IMR-90 (cell line): ENCODE results near the gene CWC27. TPM values are rescaled to one million over a fixed set of nuclear protein-coding genes. Genes with fewer than 3 reads are reported as not detected.

Experiments
- ATAC-seq: fragments of 200-7000 bp; cut with Tn5 transposase; 2 replicates; pipeline ENCODE4 v1.9.1; 2020; ENCODE audit warnings: low read depth, mild to moderate bottlenecking, moderate library complexity
- BruUV-seq: library from RNA; stranded (reverse); fragments of 400-500 nt; replicated peaks from 2 replicates; lab custom pipeline; 2021; lab: Mats Ljungman, UMichigan
- CTCF ChIA-PET: fragments of 300-600 bp; formaldehyde crosslinking; extraction: SDS; loops from one replicate; lab custom pipeline; 2021; ENCODE audit warnings: antibody characterized with exemption; lab: Yijun Ruan, JAX
- POLR2A ChIA-PET: fragments of 300-600 bp; sonication (Branson Sonifier 250); formaldehyde crosslinking; loops from one replicate; lab custom pipeline; 2022; ENCODE audit warnings: antibody characterized with exemption; ENCODE audit not compliant: unreplicated experiment; lab: Charles Lee
- DNase-seq: peaks from one replicate; pipeline ENCODE4 v3.0.0; 2013
- H2AFZ ChIP-seq: replicated peaks from 2 replicates; pipeline ENCODE3; 2013; ENCODE audit warnings: low read length, mild to moderate bottlenecking; ENCODE audit not compliant: poor library complexity
- H2AK5ac ChIP-seq: 2 replicates; pipeline ENCODE4 v1.6.1; 2013; ENCODE audit warnings: low read depth, low read length, inconsistent platforms
- H2AK9ac ChIP-seq: replicated peaks from 2 replicates; pipeline ENCODE3; 2013; ENCODE audit warnings: mild to moderate bottlenecking, low read depth, low read length, moderate library complexity; ENCODE audit not compliant: poor library complexity
- H2BK120ac ChIP-seq: 2 replicates; pipeline ENCODE4 v1.6.1; 2013; ENCODE audit warnings: low read depth, low read length, inconsistent platforms
- H2BK15ac ChIP-seq: 3 replicates; pipeline ENCODE4 v1.6.1; 2013; ENCODE audit warnings: low read depth, low read length, inconsistent platforms
- H2BK20ac ChIP-seq: 2 replicates; pipeline ENCODE4 v1.6.1; 2013; ENCODE audit warnings: low read depth, mild to moderate bottlenecking, inconsistent platforms, low read length, moderate library complexity
- H2BK5ac ChIP-seq: 2 replicates; pipeline ENCODE4 v1.6.1; 2013; ENCODE audit warnings: mild to moderate bottlenecking, low read depth, low read length, inconsistent platforms; ENCODE audit not compliant: poor library complexity, severe bottlenecking
- H3K14ac ChIP-seq: replicated peaks from 2 replicates; pipeline ENCODE4 v1.6.1; 2013; ENCODE audit warnings: low read depth, low read length, inconsistent platforms
- H3K18ac ChIP-seq: 2 replicates; pipeline ENCODE4 v1.6.1; 2013; ENCODE audit warnings: low read depth, low read length, control low read depth
- H3K23ac ChIP-seq: 2 replicates; pipeline ENCODE4 v1.6.1; 2013; ENCODE audit warnings: low read depth, low read length, inconsistent platforms
- H3K27ac ChIP-seq: 2 replicates; pipeline ENCODE4 v1.5.1; 2013; ENCODE audit warnings: mild to moderate bottlenecking, control low read depth, low read length; ENCODE audit not compliant: insufficient read depth
- H3K27me3 ChIP-seq: 2 replicates; pipeline ENCODE4 v1.6.1; 2013; ENCODE audit warnings: low read length; ENCODE audit not compliant: control insufficient read depth, insufficient read depth
- H3K36me3 ChIP-seq: 2 replicates; pipeline ENCODE4 v1.6.1; 2013; ENCODE audit warnings: low read length, mixed read lengths; ENCODE audit not compliant: control insufficient read depth, insufficient read depth
- H3K4ac ChIP-seq: 2 replicates; pipeline ENCODE4 v1.6.1; 2013; ENCODE audit warnings: low read depth, low read length, inconsistent platforms
- H3K4me1 ChIP-seq: 2 replicates; pipeline ENCODE4 v1.6.1; 2013; ENCODE audit warnings: low read length, mixed read lengths; ENCODE audit not compliant: control insufficient read depth, insufficient read depth
- H3K4me2 ChIP-seq: 2 replicates; pipeline ENCODE4 v1.6.1; 2013; ENCODE audit warnings: low read depth, mild to moderate bottlenecking, control low read depth, low read length, moderate library complexity
- H3K4me3 ChIP-seq: 2 replicates; pipeline ENCODE4 v1.5.1; 2013; ENCODE audit warnings: low read depth, mild to moderate bottlenecking, control low read depth, low read length, moderate library complexity; ENCODE audit not compliant: insufficient read depth
- H3K56ac ChIP-seq: 2 replicates; pipeline ENCODE4 v1.6.1; 2013; ENCODE audit warnings: low read length, inconsistent platforms; ENCODE audit not compliant: insufficient read depth; ENCODE audit errors: extremely low read depth
- H3K79me1 ChIP-seq, 2 experiments: 2 replicates each; pipeline ENCODE4 v1.6.1; 2013; ENCODE audit warnings: low read length in 2 of 2, inconsistent platforms in 1 of 2, low read depth in 1 of 2
- H3K9ac ChIP-seq: 2 replicates; pipeline ENCODE4 v1.6.1; 2013; ENCODE audit warnings: low read depth, low read length, control low read depth
- H3K9me1 ChIP-seq: 2 replicates; pipeline ENCODE4 v1.6.1; 2013; ENCODE audit warnings: low read length, inconsistent platforms; ENCODE audit not compliant: insufficient read depth
- H3K9me3 ChIP-seq: 2 replicates; pipeline ENCODE4 v1.6.1; 2013; ENCODE audit warnings: low read length; ENCODE audit not compliant: control insufficient read depth, insufficient read depth
- H4K20me1 ChIP-seq: 2 replicates; pipeline ENCODE4 v1.6.1; 2013; ENCODE audit warnings: low read length, inconsistent platforms; ENCODE audit not compliant: insufficient read depth
- H4K5ac ChIP-seq: 2 replicates; pipeline ENCODE4 v1.6.1; 2013; ENCODE audit warnings: mild to moderate bottlenecking, low read depth, low read length, control low read depth
- H4K8ac ChIP-seq, 2 experiments: 2 replicates each; pipeline ENCODE4 v1.6.1; 2013; ENCODE audit warnings: low read depth in 2 of 2, low read length in 2 of 2, control low read depth in 1 of 2, inconsistent platforms in 1 of 2
- H4K91ac ChIP-seq: 2 replicates; pipeline ENCODE4 v1.6.1; 2013; ENCODE audit warnings: low read depth, low read length, inconsistent platforms; ENCODE audit not compliant: insufficient read depth
- BHLHE40 ChIP-seq: fragments of 150-350 bp; IDR thresholded peaks from 2 replicates; pipeline ENCODE4 v1.6.1; 2016; ENCODE audit warnings: mild to moderate bottlenecking, low read depth, low read length
- CEBPB ChIP-seq: IDR thresholded peaks from 2 replicates; pipeline ENCODE4 v1.6.1; 2012; ENCODE audit warnings: low read depth, low read length, improper control_type of control experiment
- CHD1 ChIP-seq: IDR thresholded peaks from 2 replicates; pipeline ENCODE4 v1.6.1; 2012; ENCODE audit warnings: low read depth, low read length, improper control_type of control experiment
- CTCF ChIP-seq: conservative IDR thresholded peaks from 2 replicates; pipeline ENCODE4 v1.5.1; 2012; ENCODE audit warnings: mild to moderate bottlenecking, low read depth, low read length, improper control_type of control experiment
- ELK1 ChIP-seq: fragments of 150-350 bp; IDR thresholded peaks from 2 replicates; pipeline ENCODE4 v1.6.1; 2016; ENCODE audit warnings: low read depth, mild to moderate bottlenecking, low read length, moderate library complexity, borderline replicate concordance
- FOS ChIP-seq: fragments of 150-350 bp; IDR thresholded peaks from 2 replicates; pipeline ENCODE4 v1.6.1; 2016; ENCODE audit warnings: low read depth, low read length
- MAFK ChIP-seq: IDR thresholded peaks from 2 replicates; pipeline ENCODE4 v1.6.1; 2012; ENCODE audit warnings: low read depth, low read length, improper control_type of control experiment
- NFE2L2 ChIP-seq: fragments of 150-350 bp; IDR thresholded peaks from 2 replicates; pipeline ENCODE4 v1.6.1; 2016; ENCODE audit warnings: low read depth, mild to moderate bottlenecking, low read length
- RAD21 ChIP-seq: IDR thresholded peaks from 2 replicates; pipeline ENCODE4 v1.6.1; 2012; ENCODE audit warnings: low read length, improper control_type of control experiment
- RCOR1 ChIP-seq: IDR thresholded peaks from 2 replicates; pipeline ENCODE4 v1.6.1; 2012; ENCODE audit warnings: mild to moderate bottlenecking, low read length, improper control_type of control experiment; ENCODE audit not compliant: insufficient replicate concordance
- RFX5 ChIP-seq: IDR thresholded peaks from 2 replicates; pipeline ENCODE4 v1.8.0; 2012; ENCODE audit warnings: low read depth, mild to moderate bottlenecking, low read length, moderate library complexity
- WGBS, 2 experiments: methylation state at CpG; one replicate each; pipeline versions ENCODE4 v1.1.5 to v1.1.7; 2013; ENCODE audit warnings: missing lambda C conversion rate in 2 of 2; ENCODE audit not compliant: insufficient read length in 1 of 2; ENCODE audit errors: extremely low coverage in 2 of 2; 5-methylcytosine and 5-hydroxymethylcytosine counted together
- dilution Hi-C: fragments of 300-500 bp; cut with HindIII; formaldehyde crosslinking; loops from one replicate; pipeline ENCODE4 v1.14.3; 2018; ENCODE audit warnings: low sequenced_read_pairs; ENCODE audit not compliant: unreplicated experiment
- in situ Hi-C: fragments of 300-500 bp; cut with MboI; formaldehyde crosslinking; loops from 3 replicates; pipeline ENCODE4 v1.14.3; 2019; ENCODE audit warnings: low sequenced_read_pairs, inconsistent platforms, mixed read lengths
- intact Hi-C: fragments of 100-400 bp; cut with micrococcal nuclease; formaldehyde crosslinking; loops from 2 replicates; pipeline ENCODE4 v1.10.0; 2022
- polyA plus RNA-seq, 3 experiments: library from polyadenylated mRNA; depleted of rRNA; stranded (reverse); fragments of >200 nt; gene quantifications; 2 replicates each; pipeline ENCODE4 v1.2.3, GENCODE V29; 2012; ENCODE audit warnings: low replicate concordance in 1 of 3
- total RNA-seq: library from RNA; depleted of rRNA; stranded (reverse); fragments of >200 nt; gene quantifications from 2 replicates; pipeline ENCODE4 v1.2.3, GENCODE V29; 2012

CWC27 gene
- total and polyA plus RNA-seq, 2 of the 4 experiments (the other 2 are of a cell fraction) = 13.3 to 17.1 TPM

GRCh38 chr5:64826541-64826940 is 57.8 kb downstream of the CWC27 start:
- Histone ChIP-seq H4K5ac (no peak overlapping the region), H2BK15ac (no peak overlapping the region), H3K23ac (no peak overlapping the region), H3K79me1 (no peaks in the 10 kb centered on the region; a peak in 1 of 4 replicates), H4K91ac (no peak overlapping the region), H2AK5ac (no peak overlapping the region), H4K8ac (no peak overlapping the region), H2AK9ac (no peak overlapping the region), H3K18ac (no peak overlapping the region), H4K20me1 (no peaks in the 10 kb centered on the region), H3K4ac (no peak overlapping the region), H3K36me3 (no peaks in the 10 kb centered on the region; the same call in 1 of the 2 replicates), H2BK120ac (no peak overlapping the region), H2BK5ac (no peak overlapping the region), H3K27me3 (no peaks in the 10 kb centered on the region), H3K4me1 (no peaks in the 10 kb centered on the region), H3K56ac (no peak overlapping the region), H3K9me3 (peaks cover 2% of the 10 kb centered on the region; the same call in 1 of the 2 replicates), H2AFZ (no peak overlapping the region), H3K9ac (no peak overlapping the region), H3K27ac (no peak overlapping the region), H2BK20ac (no peak overlapping the region), H3K4me3 (no peak overlapping the region), H3K14ac (no peak overlapping the region), H3K9me1 (no peaks in the 10 kb centered on the region), H3K4me2 (no peak overlapping the region)
- no CpG with 5 or more reads among the region's 1 CpG for WGBS, 2 experiments
- ChIA-PET CTCF (interaction anchor here (1.0 kb wide), 1 partner anchor 12 kb away, joined by 3 read pairs; no protein-coding TSS in a partner anchor), POLR2A (no interaction called here)
- dilution Hi-C loops (no loop called here), in situ Hi-C loops (no loop called here), intact Hi-C loops (no loop called here)
- TF ChIP-seq CEBPB (no peak), BHLHE40 (no peak), FOS (no peak), ELK1 (no peak), RCOR1 (no peak), RAD21 (no peak), CHD1 (no peak), CTCF (no peak), MAFK (no peak), RFX5 (no peak), NFE2L2 (no peak)
- no TSS peak for BruUV-seq
- DNase-seq (no peak), ATAC-seq (no peak)
